Panc1 (cell line): Measurements from ENCODE around the gene MYMK. TPM values are rescaled to one million over a fixed set of nuclear protein-coding genes. Genes with fewer than 3 reads are reported as not detected.

Experiments
- ATAC-seq: fragments of 200-7000 bp; cut with Tn5 transposase; 2 replicates; pipeline ENCODE4 v1.9.1; 2020; ENCODE audit warnings: mild to moderate bottlenecking, moderate library complexity
- BruUV-seq: library from RNA; stranded (reverse); fragments of 400-500 nt; replicated peaks from 2 replicates; lab custom pipeline; 2021; lab: Mats Ljungman, UMichigan
- CTCF ChIA-PET: fragments of 300-600 bp; sonication (Branson Sonifier 250); formaldehyde crosslinking; loops from one replicate; lab custom pipeline; 2022; ENCODE audit warnings: antibody characterized with exemption; lab: Charles Lee
- POLR2A ChIA-PET: fragments of 300-600 bp; sonication (Branson Sonifier 250); formaldehyde crosslinking; loops from one replicate; lab custom pipeline; 2022; ENCODE audit warnings: antibody characterized with exemption; lab: Charles Lee
- DNase-seq: peaks from one replicate; pipeline ENCODE4 v3.0.0-alpha.2; 2010; ENCODE audit warnings: low read depth, low spot score
- H3K27ac ChIP-seq: 2 replicates; pipeline ENCODE4 v1.5.1; 2011; ENCODE audit warnings: mild to moderate bottlenecking, low read length, inconsistent platforms
- H3K27me3 ChIP-seq: fragments of 200-500 bp; sonication (Bioruptor generic); 2 replicates; pipeline ENCODE4 v1.6.0; 2014; ENCODE audit warnings: low read length, inconsistent platforms; ENCODE audit not compliant: control insufficient read depth, insufficient read depth
- H3K36me3 ChIP-seq: fragments of 200-500 bp; sonication (Bioruptor generic); 2 replicates; pipeline ENCODE4 v1.5.1; 2014; ENCODE audit warnings: inconsistent platforms, mild to moderate bottlenecking, low read length, moderate library complexity; ENCODE audit not compliant: control insufficient read depth, insufficient read depth
- H3K4me1 ChIP-seq: 2 replicates; pipeline ENCODE4 v1.5.1; 2011; ENCODE audit warnings: inconsistent platforms, mild to moderate bottlenecking, low read length, moderate library complexity; ENCODE audit not compliant: control insufficient read depth, insufficient read depth
- H3K4me3 ChIP-seq, 2 experiments: 2 replicates each; pipeline ENCODE4 v1.5.1; 2011 to 2012; ENCODE audit warnings: low read depth in 2 of 2, low read length in 2 of 2, mild to moderate bottlenecking in 2 of 2, inconsistent platforms in 1 of 2, moderate library complexity in 1 of 2
- H3K9me3 ChIP-seq: fragments of 200-500 bp; sonication (Bioruptor generic); 2 replicates; pipeline ENCODE4 v1.5.1; 2014; ENCODE audit warnings: low read depth, mild to moderate bottlenecking, inconsistent platforms, low read length, moderate library complexity; ENCODE audit not compliant: control insufficient read depth, insufficient read depth
- CTCF ChIP-seq: fragments of 450-650 bp; IDR thresholded peaks from 2 replicates; pipeline ENCODE4 v1.5.1; 2017; ENCODE audit warnings: mild to moderate bottlenecking
- POLR2AphosphoS5 ChIP-seq: IDR thresholded peaks from 2 replicates; pipeline ENCODE4 v1.6.1; 2012; ENCODE audit warnings: mild to moderate bottlenecking, low read depth, low read length, moderate library complexity
- SIN3A ChIP-seq: IDR thresholded peaks from 2 replicates; pipeline ENCODE4 v1.6.1; 2012; ENCODE audit warnings: low read depth, mild to moderate bottlenecking, low read length, moderate library complexity, borderline replicate concordance; ENCODE audit not compliant: insufficient read depth
- TCF7L2 ChIP-seq: IDR thresholded peaks from 2 replicates; pipeline ENCODE4 v1.6.1; 2011; ENCODE audit warnings: mild to moderate bottlenecking, low read depth, low read length, inconsistent platforms
- in situ Hi-C: cut with HindIII; loops from 2 replicates; pipeline ENCODE4 v1.10.0; 2016; ENCODE audit warnings: low sequenced_read_pairs, low pct_unique_long_range_greater_than_20kb
- intact Hi-C: fragments of 100-400 bp; cut with micrococcal nuclease; formaldehyde crosslinking; loops from one replicate; pipeline ENCODE4 v1.10.0; 2022; ENCODE audit not compliant: unreplicated experiment
- total RNA-seq: library from RNA; stranded (reverse); gene quantifications from one replicate; pipeline ENCODE4 v1.2.1, GENCODE V29; 2021; ENCODE audit not compliant: unreplicated experiment
- TF ChIP-seq, protein P1 (sequence below), 2 experiments: IDR thresholded peaks; 2 replicates each; pipeline ENCODE4 v1.6.1; 2011 to 2012; ENCODE audit warnings: low read depth in 2 of 2, control low read depth in 1 of 2, low read length in 1 of 2, mild to moderate bottlenecking in 1 of 2, moderate library complexity in 1 of 2; ENCODE audit not compliant: insufficient read depth in 1 of 2

Gene MYMK
- total RNA-seq, 1 experiment from 2014 or later = not detected

DNA sequence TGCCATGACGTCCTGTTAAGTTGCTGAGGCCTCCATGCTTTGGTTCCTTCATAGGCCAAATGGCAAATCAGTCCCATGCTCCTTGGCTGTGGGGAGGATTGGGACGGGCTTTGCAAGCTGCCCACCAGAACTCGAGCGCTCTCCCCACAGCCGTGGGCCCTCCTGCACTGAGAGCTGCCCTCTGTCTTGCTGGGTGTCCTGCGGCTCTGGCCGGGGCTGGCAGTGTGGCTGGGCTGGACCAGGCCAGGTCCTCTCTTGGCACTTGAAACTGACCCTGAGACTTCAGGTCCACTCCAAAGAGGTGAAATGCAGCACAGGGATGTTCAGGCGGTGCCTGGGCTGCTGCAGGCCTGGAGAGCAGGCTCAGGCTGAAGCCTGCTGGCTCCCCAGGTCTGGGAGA is 7.0 kb downstream of the MYMK start:
- H3K4me3 ChIP-seq = no peak overlapping the region
- no peaks in the 10 kb centered on the region for H3K27me3 ChIP-seq
- ChIA-PET POLR2A (no interaction called here), CTCF (no interaction called here)
- H3K9me3 ChIP-seq = no peaks in the 10 kb centered on the region
- H3K4me1 ChIP-seq = no peaks in the 10 kb centered on the region
- TF ChIP-seq, protein P1, sequence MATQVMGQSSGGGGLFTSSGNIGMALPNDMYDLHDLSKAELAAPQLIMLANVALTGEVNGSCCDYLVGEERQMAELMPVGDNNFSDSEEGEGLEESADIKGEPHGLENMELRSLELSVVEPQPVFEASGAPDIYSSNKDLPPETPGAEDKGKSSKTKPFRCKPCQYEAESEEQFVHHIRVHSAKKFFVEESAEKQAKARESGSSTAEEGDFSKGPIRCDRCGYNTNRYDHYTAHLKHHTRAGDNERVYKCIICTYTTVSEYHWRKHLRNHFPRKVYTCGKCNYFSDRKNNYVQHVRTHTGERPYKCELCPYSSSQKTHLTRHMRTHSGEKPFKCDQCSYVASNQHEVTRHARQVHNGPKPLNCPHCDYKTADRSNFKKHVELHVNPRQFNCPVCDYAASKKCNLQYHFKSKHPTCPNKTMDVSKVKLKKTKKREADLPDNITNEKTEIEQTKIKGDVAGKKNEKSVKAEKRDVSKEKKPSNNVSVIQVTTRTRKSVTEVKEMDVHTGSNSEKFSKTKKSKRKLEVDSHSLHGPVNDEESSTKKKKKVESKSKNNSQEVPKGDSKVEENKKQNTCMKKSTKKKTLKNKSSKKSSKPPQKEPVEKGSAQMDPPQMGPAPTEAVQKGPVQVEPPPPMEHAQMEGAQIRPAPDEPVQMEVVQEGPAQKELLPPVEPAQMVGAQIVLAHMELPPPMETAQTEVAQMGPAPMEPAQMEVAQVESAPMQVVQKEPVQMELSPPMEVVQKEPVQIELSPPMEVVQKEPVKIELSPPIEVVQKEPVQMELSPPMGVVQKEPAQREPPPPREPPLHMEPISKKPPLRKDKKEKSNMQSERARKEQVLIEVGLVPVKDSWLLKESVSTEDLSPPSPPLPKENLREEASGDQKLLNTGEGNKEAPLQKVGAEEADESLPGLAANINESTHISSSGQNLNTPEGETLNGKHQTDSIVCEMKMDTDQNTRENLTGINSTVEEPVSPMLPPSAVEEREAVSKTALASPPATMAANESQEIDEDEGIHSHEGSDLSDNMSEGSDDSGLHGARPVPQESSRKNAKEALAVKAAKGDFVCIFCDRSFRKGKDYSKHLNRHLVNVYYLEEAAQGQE (IDR thresholded peaks at IDR 0.05; ENCODE audit: insufficient read depth in 1 of 2, low read depth in 2 of 2, low read length in 1 of 2) = no peak
- TF ChIP-seq CTCF (no peak), SIN3A (no peak), POLR2AphosphoS5 (no peak), TCF7L2 (no peak)
- in situ Hi-C loops = no loop called here
- intact Hi-C loops = no loop called here
- no peak overlapping the region for H3K27ac ChIP-seq
- DNase-seq (no peak), ATAC-seq (no peak)
- H3K36me3 ChIP-seq = no peaks in the 10 kb centered on the region
- BruUV-seq = no TSS peak

DNA sequence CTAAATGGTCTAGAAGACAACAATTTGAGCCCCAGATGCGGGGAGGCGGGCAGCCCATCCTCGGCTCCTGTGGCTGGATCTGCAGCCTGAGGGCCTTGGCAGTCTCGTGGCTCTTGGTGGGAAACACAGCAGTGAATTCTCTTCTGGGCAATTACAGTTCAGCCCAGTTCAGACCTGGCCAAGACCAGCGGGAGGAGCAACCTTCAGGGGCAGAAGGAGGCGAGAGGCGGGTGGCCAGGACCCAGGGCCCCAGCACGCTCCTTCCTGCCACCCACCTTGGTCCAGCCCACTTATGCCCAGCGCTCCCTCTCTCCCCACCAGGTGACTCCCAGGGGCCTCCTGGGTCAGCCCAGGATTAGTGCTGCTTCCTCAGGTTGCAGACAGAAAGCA is 7.8 kb downstream of the MYMK start:
- Histone ChIP-seq H3K9me3 (no peaks in the 10 kb centered on the region), H3K27me3 (no peaks in the 10 kb centered on the region), H3K36me3 (no peaks in the 10 kb centered on the region), H3K4me1 (no peaks in the 10 kb centered on the region), H3K4me3 (no peak overlapping the region), H3K27ac (no peak overlapping the region)
- ATAC-seq (no peak), DNase-seq (no peak)
- in situ Hi-C loops = no loop called here
- ChIA-PET CTCF (no interaction called here), POLR2A (no interaction called here)
- intact Hi-C loops = no loop called here
- TF ChIP-seq TCF7L2 = no peak
- TF ChIP-seq CTCF = no peak
- no peak for TF ChIP-seq POLR2AphosphoS5
- TF ChIP-seq, protein P1 (IDR thresholded peaks at IDR 0.05; ENCODE audit: insufficient read depth in 1 of 2, low read depth in 2 of 2, low read length in 1 of 2) = no peak
- TF ChIP-seq SIN3A = no peak
- BruUV-seq = no TSS peak
